Suprapubic skin (tissue), 3 donors: ENCODE data around the gene KRT23.

Source experiments
- CTCF ChIP-seq, 2 donors: fragments of 200-600 bp in 1 of 2; fragments of 450-650 bp in 1 of 2; sonication (generic) in 1 of 2; IDR thresholded peaks; one replicate each; pipeline ENCODE4 v1.5.1; 2016 to 2019; ENCODE audit warnings: antibody characterized with exemption in 2 of 2, mild to moderate bottlenecking in 1 of 2, moderate library complexity in 1 of 2
- EP300 ChIP-seq: sonication (generic); formaldehyde crosslinking; IDR thresholded peaks from one replicate; pipeline ENCODE4 v1.6.1; 2017; ENCODE audit warnings: antibody characterized with exemption
- POLR2A ChIP-seq, 2 donors: fragments of 450-650 bp; IDR thresholded peaks; one replicate each; pipeline ENCODE4 v1.6.1; 2017; ENCODE audit warnings: antibody characterized with exemption in 2 of 2, mild to moderate bottlenecking in 2 of 2, moderate library complexity in 2 of 2

DNA sequence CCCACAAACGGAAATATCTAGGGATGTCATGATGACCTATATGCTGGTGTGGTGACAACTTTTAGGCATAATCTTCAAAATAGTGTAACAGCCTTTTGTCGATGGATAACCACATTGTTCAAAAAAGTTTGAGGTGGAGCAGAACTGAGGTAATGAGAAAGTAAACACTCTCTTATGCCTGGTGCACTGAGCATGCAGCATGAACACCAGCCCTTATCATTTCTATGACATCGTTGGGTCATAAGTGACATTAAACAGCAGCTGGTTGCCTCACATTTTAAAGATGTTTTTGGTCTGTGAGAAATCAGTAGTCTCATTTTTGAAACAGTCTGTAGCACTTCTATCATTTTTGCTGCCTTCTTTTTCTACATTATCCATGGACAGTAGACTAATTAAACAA lies 1.8 kb downstream of the KRT23 start:
- TF ChIP-seq EP300 (no peak), CTCF (IDR thresholded peaks at IDR 0.05) (no peak), POLR2A (IDR thresholded peaks at IDR 0.05) (no peak)
